ENCODE measurements around the gene SKAP1. TPM values are rescaled to one million over a fixed set of nuclear protein-coding genes. Genes with fewer than 3 reads are reported as not detected.

Gene SKAP1
- total RNA-seq, 6 experiments from 2014 or later: 4.5 to 51.0 (median 17.5) TPM

DNA sequence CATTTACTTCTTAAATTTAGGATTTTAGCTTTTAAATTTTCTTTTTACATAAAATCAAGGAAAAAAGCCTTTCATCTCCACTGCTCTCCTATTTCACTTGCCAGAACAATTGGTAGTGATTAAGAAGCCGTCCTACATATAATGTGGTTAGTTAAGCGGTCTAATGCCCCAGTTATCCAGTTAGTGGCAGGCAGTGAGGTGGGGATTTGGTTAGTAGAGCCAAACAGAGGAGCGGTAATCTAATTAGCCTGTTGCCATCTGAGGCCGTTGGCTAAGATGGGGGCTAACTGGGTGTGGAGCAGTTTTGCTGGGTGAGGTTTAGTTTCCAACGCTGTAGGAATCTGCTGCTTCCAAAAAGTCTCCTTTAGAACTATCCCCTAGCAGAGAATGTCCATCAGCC, 300.0 kb downstream of the SKAP1 start:
- ATAC-seq: no peak
- no peaks in the 10 kb centered on the region for H3K9me3 ChIP-seq
- intact Hi-C loops (cut with DNase I): loop anchor here in 1 of 2 donors (5.0 kb wide), 1 partner anchor 48 kb away; no protein-coding TSS in a partner anchor
- no peak overlapping the region for H3K27ac ChIP-seq
- TF ChIP-seq POLR2A (IDR thresholded peaks at IDR 0.05): no peak
- TF ChIP-seq, protein P1, sequence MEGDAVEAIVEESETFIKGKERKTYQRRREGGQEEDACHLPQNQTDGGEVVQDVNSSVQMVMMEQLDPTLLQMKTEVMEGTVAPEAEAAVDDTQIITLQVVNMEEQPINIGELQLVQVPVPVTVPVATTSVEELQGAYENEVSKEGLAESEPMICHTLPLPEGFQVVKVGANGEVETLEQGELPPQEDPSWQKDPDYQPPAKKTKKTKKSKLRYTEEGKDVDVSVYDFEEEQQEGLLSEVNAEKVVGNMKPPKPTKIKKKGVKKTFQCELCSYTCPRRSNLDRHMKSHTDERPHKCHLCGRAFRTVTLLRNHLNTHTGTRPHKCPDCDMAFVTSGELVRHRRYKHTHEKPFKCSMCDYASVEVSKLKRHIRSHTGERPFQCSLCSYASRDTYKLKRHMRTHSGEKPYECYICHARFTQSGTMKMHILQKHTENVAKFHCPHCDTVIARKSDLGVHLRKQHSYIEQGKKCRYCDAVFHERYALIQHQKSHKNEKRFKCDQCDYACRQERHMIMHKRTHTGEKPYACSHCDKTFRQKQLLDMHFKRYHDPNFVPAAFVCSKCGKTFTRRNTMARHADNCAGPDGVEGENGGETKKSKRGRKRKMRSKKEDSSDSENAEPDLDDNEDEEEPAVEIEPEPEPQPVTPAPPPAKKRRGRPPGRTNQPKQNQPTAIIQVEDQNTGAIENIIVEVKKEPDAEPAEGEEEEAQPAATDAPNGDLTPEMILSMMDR (IDR thresholded peaks at IDR 0.05): no peak
- DNase-seq: no peak
- no peaks in the 10 kb centered on the region for H3K4me1 ChIP-seq
- H3K4me3 ChIP-seq: no peak overlapping the region
- 63% methylated on average over 5 of the region's 5 CpGs for WGBS (ENCODE audit: insufficient coverage, low coverage, low lambda C conversion rate, missing lambda C conversion rate)
- H3K36me3 ChIP-seq: peaks cover 0 to 4% (median 0%) of the 10 kb centered on the region in 4 donors
- H3K27me3 ChIP-seq: no peaks in the 10 kb centered on the region

DNA sequence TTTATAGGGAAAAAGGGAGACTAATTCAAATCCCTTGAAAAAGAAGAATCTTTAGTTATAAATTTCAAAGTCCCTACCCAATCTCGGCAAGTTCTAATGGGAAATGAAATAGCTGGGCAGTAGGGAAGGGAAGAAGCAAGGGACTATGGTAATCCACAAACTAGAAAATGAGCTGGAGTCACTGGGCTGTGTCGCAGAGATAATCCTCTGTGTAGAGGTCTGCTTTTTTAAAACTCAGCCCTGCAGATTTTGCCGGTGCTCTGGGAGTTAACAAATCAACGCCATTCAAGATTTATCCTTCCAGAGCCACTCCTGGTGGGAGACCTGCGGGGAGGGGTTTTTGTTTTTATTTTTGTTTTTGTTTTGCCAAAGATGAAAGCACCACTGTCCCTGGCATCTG, 301.6 kb downstream of the SKAP1 start:
- H3K4me3 ChIP-seq: no peak overlapping the region
- no peaks in the 10 kb centered on the region for H3K9me3 ChIP-seq
- DNase-seq: no peak
- 57% methylated on average over 5 of the region's 5 CpGs for WGBS (ENCODE audit: insufficient coverage, low coverage, low lambda C conversion rate, missing lambda C conversion rate)
- H3K36me3 ChIP-seq: peaks cover 0 to 4% (median 0%) of the 10 kb centered on the region in 4 donors
- TF ChIP-seq, protein P1 (IDR thresholded peaks at IDR 0.05): no peak
- no peak for TF ChIP-seq POLR2A (IDR thresholded peaks at IDR 0.05)
- H3K27ac ChIP-seq: no peak overlapping the region
- H3K4me1 ChIP-seq: no peaks in the 10 kb centered on the region
- intact Hi-C loops (cut with DNase I): no loop called here
- ATAC-seq: no peak
- no peaks in the 10 kb centered on the region for H3K27me3 ChIP-seq

DNA sequence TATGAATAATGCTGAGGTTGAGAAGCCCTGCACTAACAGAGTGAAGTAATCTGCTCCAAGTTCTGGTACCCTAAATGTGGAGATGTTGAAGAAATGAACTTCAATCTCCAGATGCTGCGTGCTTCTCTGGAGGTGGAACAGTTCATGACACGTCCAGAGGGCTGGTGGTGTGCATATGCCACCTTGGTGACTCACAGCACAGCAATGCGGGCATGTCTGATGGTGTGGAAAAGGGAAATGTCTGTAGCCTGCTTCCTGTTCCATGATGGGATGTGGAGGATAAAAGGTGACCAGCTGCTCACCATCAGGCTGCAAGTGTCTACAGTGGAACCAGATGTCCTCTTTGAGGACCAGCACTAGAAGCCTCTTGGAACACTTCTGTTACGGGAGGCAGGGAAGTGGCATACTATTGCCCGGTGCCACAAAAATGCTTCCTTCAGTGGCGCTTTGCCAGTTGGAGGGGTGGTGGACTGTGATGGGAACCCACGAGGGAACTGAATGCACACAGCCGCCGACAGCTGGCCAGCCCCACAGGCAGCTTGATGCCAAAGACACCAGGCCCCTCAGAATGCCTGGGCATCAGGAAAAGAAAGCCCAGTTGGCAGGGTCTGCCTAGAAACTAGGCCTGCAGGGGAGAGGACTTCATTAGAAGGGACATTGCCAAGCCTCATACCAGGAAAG, 302.5 kb downstream of the SKAP1 start:
- DNase-seq (no peak), ATAC-seq (peak in 1 of 4 donors; percentile 48)
- no peak overlapping the region for H3K27ac ChIP-seq
- no peak for TF ChIP-seq POLR2A (IDR thresholded peaks at IDR 0.05)
- TF ChIP-seq, protein P1 (IDR thresholded peaks at IDR 0.05): no peak
- no peaks in the 10 kb centered on the region for H3K27me3 ChIP-seq
- 48% methylated on average over 5 of the region's 9 CpGs for WGBS (ENCODE audit: insufficient coverage, low coverage, low lambda C conversion rate, missing lambda C conversion rate)
- H3K36me3 ChIP-seq: peaks cover 0 to 9% (median 3%) of the 10 kb centered on the region in 4 donors
- intact Hi-C loops (cut with DNase I): no loop called here
- H3K4me3 ChIP-seq: no peak overlapping the region
- no peaks in the 10 kb centered on the region for H3K4me1 ChIP-seq
- no peaks in the 10 kb centered on the region for H3K9me3 ChIP-seq

DNA sequence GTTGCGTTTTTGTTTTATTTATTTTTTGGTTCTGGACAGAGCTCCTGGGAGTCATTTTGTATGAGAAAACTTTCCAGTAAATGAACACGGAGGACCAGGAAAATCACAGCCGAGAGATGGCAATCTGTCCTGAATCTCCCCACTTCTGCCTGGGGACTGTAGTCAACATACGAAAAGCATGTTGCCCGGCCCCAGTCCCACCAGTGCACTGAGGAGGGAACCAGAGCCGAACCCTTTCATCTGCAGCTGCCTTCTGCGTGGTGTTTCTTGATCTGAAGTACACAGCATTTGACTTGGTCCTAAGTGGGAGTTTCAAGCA, 303.5 kb downstream of the SKAP1 start:
- 69% methylated on average over 2 of the region's 7 CpGs for WGBS (ENCODE audit: insufficient coverage, low coverage, low lambda C conversion rate, missing lambda C conversion rate)
- Histone ChIP-seq H3K9me3 (no peaks in the 10 kb centered on the region), H3K27ac (no peak overlapping the region), H3K36me3 (peaks cover 0 to 16% (median 10%) of the 10 kb centered on the region in 4 donors), H3K4me1 (no peaks in the 10 kb centered on the region), H3K27me3 (no peaks in the 10 kb centered on the region), H3K4me3 (no peak overlapping the region)
- intact Hi-C loops (cut with DNase I): no loop called here
- ATAC-seq (no peak), DNase-seq (no peak)
- TF ChIP-seq, protein P1 (IDR thresholded peaks at IDR 0.05): no peak
- no peak for TF ChIP-seq POLR2A (IDR thresholded peaks at IDR 0.05)
